Activated CD4-positive, alpha-beta T cell treated with anti-CD3 and anti-CD28 coated beads, Interleukin-10, Interleukin-2, amounts not matched to agents 100 ng/mL and 50 ng/mL, durations not matched to agents 16 hours and 8 hours (primary cell): ENCODE results near the gene TEX48.

Experiments used
- DNase-seq: peaks from one replicate; pipeline ENCODE4 v3.0.0-alpha.2; 2020

TEX48 gene

GRCh38 chr9:114616684-114617520 is 65.1 kb downstream of the TEX48 start:
- no peak for DNase-seq
